Stimulated activated memory B cell treated with anti-CD40 and anti-IgM and Interleukin-4, amounts not matched to agents 10 μg/mL and 1 μg/mL and 100 μg/mL, for 72 hours (primary cell): ENCODE measurements around the gene KRTAP10-7.
"Not testable (repeated sequence)": the region's sequence is repeated elsewhere in the genome, so short reads cannot be mapped to it uniquely, and the experiment has no call there.

Experiments used
- ATAC-seq: fragments of 150-1000 bp; cut with Tn5 transposase; 2 replicates; pipeline ENCODE4 v1.10.0; 2021
- H3K27ac Mint-ChIP-seq: one replicate; pipeline ENCODE4 v1.8.0; 2022; ENCODE audit warnings: mild to moderate bottlenecking, mixed read lengths
- H3K27me3 Mint-ChIP-seq: one replicate; pipeline ENCODE4 v1.8.0; 2022; ENCODE audit warnings: mixed read lengths
- H3K36me3 Mint-ChIP-seq: one replicate; pipeline ENCODE4 v1.8.0; 2022; ENCODE audit warnings: mixed read lengths
- H3K4me1 Mint-ChIP-seq: one replicate; pipeline ENCODE4 v1.8.0; 2022; ENCODE audit warnings: mixed read lengths
- H3K4me3 Mint-ChIP-seq: one replicate; pipeline ENCODE4 v1.8.0; 2022; ENCODE audit warnings: mild to moderate bottlenecking, moderate library complexity, mixed read lengths
- H3K9me3 Mint-ChIP-seq: one replicate; pipeline ENCODE4 v1.8.0; 2022; ENCODE audit warnings: mixed read lengths

Gene KRTAP10-7

GRCh38 chr21:44567481-44568171, 32.8 kb upstream of the KRTAP10-7 start:
- Mint-ChIP-seq H3K4me3 (no peak overlapping the region), H3K9me3 (peaks cover 10% of the 10 kb centered on the region)

GRCh38 chr21:44568261-44568660, 32.1 kb upstream of the KRTAP10-7 start:
- Mint-ChIP-seq H3K4me3 (no peak overlapping the region), H3K27me3 (peaks cover 45% of the 10 kb centered on the region), H3K36me3 (peaks cover 4% of the 10 kb centered on the region), H3K9me3 (peaks cover 5% of the 10 kb centered on the region), H3K27ac (no peak overlapping the region), H3K4me1 (peaks cover 23% of the 10 kb centered on the region)
- ATAC-seq, result no peak

More at GRCh38 chr21:44567481-44568171, 32.8 kb upstream of the KRTAP10-7 start:
- Mint-ChIP-seq H3K36me3 (peaks cover 4% of the 10 kb centered on the region), H3K27ac (no peak overlapping the region), H3K27me3 (peaks cover 38% of the 10 kb centered on the region), H3K4me1 (peaks cover 23% of the 10 kb centered on the region)
- no peak for ATAC-seq

- Mint-ChIP-seq H3K36me3 (peaks cover 4% of the 10 kb centered on the region), H3K4me3 (peak overlapping the region; percentile 30), H3K27me3 (peaks cover 51% of the 10 kb centered on the region), H3K4me1 (peaks cover 23% of the 10 kb centered on the region), H3K9me3 (peaks cover 4% of the 10 kb centered on the region), H3K27ac (no peak overlapping the region)
- ATAC-seq, result no peak
These were observed 31.5 kb upstream of the KRTAP10-7 start for GRCh38 chr21:44568667-44569556.

- peaks cover 26% of the 10 kb centered on the region for H3K4me1 Mint-ChIP-seq
- no peak overlapping the region for H3K27ac Mint-ChIP-seq
- peaks cover 4% of the 10 kb centered on the region for H3K9me3 Mint-ChIP-seq
- peaks cover 62% of the 10 kb centered on the region for H3K27me3 Mint-ChIP-seq
- H3K4me3 Mint-ChIP-seq, result no peak overlapping the region
- no peak for ATAC-seq
- peaks cover 4% of the 10 kb centered on the region for H3K36me3 Mint-ChIP-seq
These were observed 30.4 kb upstream of the KRTAP10-7 start for GRCh38 chr21:44569861-44570517.

- Mint-ChIP-seq H3K4me1 (peaks cover 20% of the 10 kb centered on the region), H3K4me3 (no peak overlapping the region), H3K36me3 (peaks cover 9% of the 10 kb centered on the region), H3K27me3 (peaks cover 73% of the 10 kb centered on the region), H3K27ac (no peak overlapping the region), H3K9me3 (peaks cover 10% of the 10 kb centered on the region)
- ATAC-seq, result no peak
These were observed 29.1 kb upstream of the KRTAP10-7 start for GRCh38 chr21:44571296-44571695.

GRCh38 chr21:44571844-44572782, 28.3 kb upstream of the KRTAP10-7 start:
- peaks cover 73% of the 10 kb centered on the region for H3K27me3 Mint-ChIP-seq
- H3K4me3 Mint-ChIP-seq, result no peak overlapping the region
- H3K4me1 Mint-ChIP-seq, result peaks cover 15% of the 10 kb centered on the region
- H3K9me3 Mint-ChIP-seq, result peaks cover 14% of the 10 kb centered on the region
- no peak for ATAC-seq
- peaks cover 9% of the 10 kb centered on the region for H3K36me3 Mint-ChIP-seq
- H3K27ac Mint-ChIP-seq, result no peak overlapping the region

GRCh38 chr21:44572959-44573583, 27.3 kb upstream of the KRTAP10-7 start:
- no peak for ATAC-seq
- peaks cover 9% of the 10 kb centered on the region for H3K36me3 Mint-ChIP-seq
- H3K9me3 Mint-ChIP-seq, result peaks cover 20% of the 10 kb centered on the region
- no peak overlapping the region for H3K27ac Mint-ChIP-seq
- peaks cover 73% of the 10 kb centered on the region for H3K27me3 Mint-ChIP-seq
- H3K4me1 Mint-ChIP-seq, result peaks cover 15% of the 10 kb centered on the region
- no peak overlapping the region for H3K4me3 Mint-ChIP-seq

- not testable (repeated sequence) for H3K36me3 Mint-ChIP-seq, ATAC-seq, H3K4me3 Mint-ChIP-seq, H3K27ac Mint-ChIP-seq
- H3K27me3 Mint-ChIP-seq, result peaks cover 71% of the 10 kb centered on the region
- peaks cover 15% of the 10 kb centered on the region for H3K4me1 Mint-ChIP-seq
- peaks cover 23% of the 10 kb centered on the region for H3K9me3 Mint-ChIP-seq
These were observed 26.6 kb upstream of the KRTAP10-7 start, which contains the start of gene KRTAP10-4 for GRCh38 chr21:44573630-44574456. KRTAP10-4 (plus strand) TSS chr21:44573729; CDS start chr21:44573759, 30 bp downstream.

- no peak overlapping the region for H3K4me3 Mint-ChIP-seq
- H3K27ac Mint-ChIP-seq, result no peak overlapping the region
- peaks cover 4% of the 10 kb centered on the region for H3K36me3 Mint-ChIP-seq
- peaks cover 23% of the 10 kb centered on the region for H3K9me3 Mint-ChIP-seq
- no peak for ATAC-seq
- H3K4me1 Mint-ChIP-seq, result peaks cover 11% of the 10 kb centered on the region
- peaks cover 71% of the 10 kb centered on the region for H3K27me3 Mint-ChIP-seq
These were observed 25.7 kb upstream of the KRTAP10-7 start for GRCh38 chr21:44574457-44575306.

- Mint-ChIP-seq H3K4me1 (peaks cover 11% of the 10 kb centered on the region), H3K9me3 (peaks cover 28% of the 10 kb centered on the region), H3K27me3 (peaks cover 69% of the 10 kb centered on the region), H3K4me3 (no peak overlapping the region), H3K27ac (no peak overlapping the region), H3K36me3 (peaks cover 10% of the 10 kb centered on the region)
- no peak for ATAC-seq
These were observed 24.9 kb upstream of the KRTAP10-7 start for GRCh38 chr21:44575307-44576024.

- Mint-ChIP-seq H3K4me3 (no peak overlapping the region), H3K4me1 (peaks cover 11% of the 10 kb centered on the region), H3K27ac (no peak overlapping the region), H3K36me3 (peaks cover 10% of the 10 kb centered on the region), H3K9me3 (peaks cover 29% of the 10 kb centered on the region), H3K27me3 (peaks cover 66% of the 10 kb centered on the region)
- ATAC-seq, result no peak
These were observed 24.4 kb upstream of the KRTAP10-7 start for GRCh38 chr21:44576025-44576420.

- H3K36me3 Mint-ChIP-seq, result peaks cover 23% of the 10 kb centered on the region
- H3K9me3 Mint-ChIP-seq, result peaks cover 36% of the 10 kb centered on the region
- peak; percentile 20 for ATAC-seq
These were observed 21.9 kb upstream of the KRTAP10-7 start for GRCh38 chr21:44578371-44579055.

More at GRCh38 chr21:44578371-44579055, 21.9 kb upstream of the KRTAP10-7 start:
- Mint-ChIP-seq H3K27me3 (peaks cover 55% of the 10 kb centered on the region), H3K27ac (no peak overlapping the region), H3K4me3 (no peak overlapping the region), H3K4me1 (peaks cover 11% of the 10 kb centered on the region)
